T-helper 1 cell (primary cell): ENCODE measurements around the gene GRIP2.

Experiments
- DNase-seq, 5 donors: peaks; one replicate each; pipeline ENCODE4 v3.0.0-alpha.2; 2012 to 2020

The GRIP2 gene

GRCh38 chr3:14538451-14539088 lies 1.6 kb downstream of the GRIP2 start:
- DNase-seq = no peak

GRCh38 chr3:14537590-14538450 lies 2.3 kb downstream of the GRIP2 start:
- DNase-seq = no peak

- DNase-seq = no peak
Measured at GRCh38 chr3:14536837-14537589, 3.1 kb downstream of the GRIP2 start.

GRCh38 chr3:14536055-14536815 lies 3.9 kb downstream of the GRIP2 start:
- DNase-seq = no peak

GRCh38 chr3:14535616-14536015 lies 4.5 kb downstream of the GRIP2 start:
- no peak for DNase-seq

DNA sequence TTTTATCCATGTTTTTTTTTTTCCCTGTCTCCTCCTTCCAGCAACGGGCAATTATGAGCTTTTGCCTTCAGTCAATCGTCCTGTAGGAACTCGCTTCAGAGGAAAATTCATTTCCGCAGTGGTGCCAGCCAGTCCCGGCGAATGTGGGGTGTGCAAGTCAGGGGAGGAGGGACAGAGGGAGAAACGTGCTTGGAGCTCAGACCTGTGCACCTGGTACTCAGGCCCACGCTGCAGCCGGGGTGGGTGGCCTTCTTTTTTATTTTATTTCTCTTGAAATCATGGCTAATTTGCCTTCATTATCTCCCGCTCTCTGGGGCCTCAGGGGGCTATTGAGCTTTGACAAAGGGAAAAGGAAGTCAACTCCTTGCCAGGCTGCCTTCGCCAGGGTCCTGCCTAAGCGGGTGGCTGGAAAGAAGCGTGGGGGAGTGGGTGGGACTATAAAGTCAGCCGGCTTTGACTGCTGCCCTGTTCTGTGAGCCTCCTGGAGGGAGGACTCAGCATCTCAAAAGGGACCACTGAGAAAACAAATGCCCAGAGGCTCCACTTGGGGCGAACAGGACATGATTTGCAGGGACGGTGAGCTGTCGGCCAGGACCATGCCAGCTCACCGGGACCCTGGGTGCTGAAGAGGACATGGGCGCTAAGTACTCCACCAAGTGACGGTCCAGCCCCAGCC lies 5.5 kb downstream of the GRIP2 start:
- DNase-seq = no peak

- no peak for DNase-seq
Measured at GRCh38 chr3:14533457-14533958, 6.6 kb downstream of the GRIP2 start.

DNA sequence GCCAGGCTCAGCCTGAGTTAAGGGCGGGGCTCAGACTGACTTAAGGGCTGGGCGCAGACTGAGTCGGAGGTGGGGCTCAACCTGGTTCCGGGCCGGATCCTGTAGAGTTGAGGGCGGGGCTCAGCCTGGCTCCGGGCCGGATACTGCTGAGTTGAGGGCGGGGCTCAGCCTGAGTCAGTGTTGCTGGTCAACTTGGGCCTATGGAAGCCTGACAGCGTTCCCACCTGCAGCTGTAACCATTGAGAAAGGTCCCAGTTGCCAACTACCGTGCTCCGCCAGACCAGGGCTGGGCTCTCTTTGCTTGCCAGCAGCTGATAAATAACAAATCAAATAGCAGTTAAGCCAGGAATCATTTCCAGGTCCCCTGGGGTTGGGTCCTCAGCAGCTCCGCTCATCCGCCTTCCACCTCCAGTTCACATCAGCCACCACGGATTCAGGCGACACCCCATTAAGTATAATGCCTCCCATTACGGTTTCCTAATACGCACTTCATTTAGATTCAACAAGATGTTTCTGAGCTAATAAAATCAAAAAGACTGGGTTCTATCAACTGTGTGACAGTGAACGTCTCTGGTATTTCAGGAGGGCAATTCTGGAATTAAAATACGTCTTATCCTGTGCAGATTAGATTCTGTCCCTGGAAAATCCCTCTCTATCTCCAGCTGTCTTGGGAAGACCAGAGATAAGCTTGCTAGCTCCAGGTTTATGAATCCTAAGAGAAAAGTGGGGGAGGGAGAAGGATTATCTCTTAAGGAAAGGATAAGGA lies 7.3 kb downstream of the GRIP2 start:
- DNase-seq = peak in 1 of 5 donors; percentile 10

- DNase-seq = no peak
Measured at GRCh38 chr3:14531856-14532395, 8.2 kb downstream of the GRIP2 start.

DNA sequence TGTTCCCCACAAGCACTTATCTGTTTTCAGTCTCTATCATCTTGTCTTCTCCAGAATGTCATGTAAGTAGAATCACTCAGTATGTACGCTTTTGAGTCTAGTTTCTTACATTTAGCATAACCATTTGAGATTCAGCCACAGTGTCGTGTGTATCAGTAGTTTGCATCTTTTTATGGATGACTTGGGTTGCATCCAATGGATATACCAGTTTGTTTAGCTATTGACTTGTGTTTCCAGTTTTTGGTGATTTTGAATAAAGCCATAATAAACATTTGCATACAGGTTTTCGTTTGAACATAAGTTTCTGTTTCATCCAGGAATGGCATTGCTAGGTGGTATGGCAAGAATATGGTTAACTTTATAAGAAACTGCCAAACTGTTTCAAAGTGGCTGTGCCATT lies 12.1 kb downstream of the GRIP2 start:
- DNase-seq = no peak

GRCh38 chr3:14525685-14526631 lies 14.2 kb downstream of the GRIP2 start:
- no peak for DNase-seq

GRCh38 chr3:14524920-14525660 lies 15.1 kb downstream of the GRIP2 start:
- peak in 1 of 5 donors; percentile 3 for DNase-seq

GRCh38 chr3:14524311-14524711 lies 15.8 kb downstream of the GRIP2 start:
- DNase-seq = no peak

GRCh38 chr3:14523792-14524191 lies 16.4 kb downstream of the GRIP2 start:
- DNase-seq = peak in 1 of 5 donors; percentile 1

GRCh38 chr3:14522768-14523167 lies 17.4 kb downstream of the GRIP2 start:
- no peak for DNase-seq

GRCh38 chr3:14522129-14522691 lies 17.9 kb downstream of the GRIP2 start:
- DNase-seq = no peak

DNA sequence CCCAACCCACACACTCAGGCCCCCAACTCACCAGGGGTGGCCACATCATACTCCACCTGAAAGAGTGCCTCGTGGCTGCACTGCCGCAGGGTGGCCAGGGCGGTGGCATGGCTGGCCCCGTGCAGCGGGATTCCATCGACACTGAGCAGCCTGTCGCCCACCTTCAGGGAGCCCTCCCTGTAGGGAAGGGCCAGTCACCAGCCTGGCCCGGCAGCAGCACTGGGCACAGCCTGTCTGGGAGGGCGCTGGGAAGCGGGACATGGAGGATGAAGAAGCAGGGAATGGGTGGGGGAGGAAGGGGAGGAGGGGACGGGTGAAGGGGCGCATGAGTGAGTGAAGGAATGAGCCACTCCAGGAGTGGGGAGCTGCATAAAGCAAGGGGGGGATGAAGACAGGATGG lies 18.5 kb downstream of the GRIP2 start:
- no peak for DNase-seq

- DNase-seq = no peak
Measured at GRCh38 chr3:14520967-14521366, 19.2 kb downstream of the GRIP2 start.

- DNase-seq = no peak
Measured at GRCh38 chr3:14520149-14520548, 20.0 kb downstream of the GRIP2 start.
